ENCODE measurements around the gene WNK2.

The WNK2 gene

GRCh38 chr9:93183663-93184431 lies at the start of gene WNK2:
Gene WNK2, plus strand, starts transcription at chr9:93184139. Its CDS starts 791 bp downstream, at chr9:93184930.
- peak; percentile 19 for DNase-seq (ENCODE audit: low spot score)

GRCh38 chr9:93134740-93135444 lies 49.0 kb upstream of the WNK2 start:
- no peak for DNase-seq (ENCODE audit: low spot score)

GRCh38 chr9:93136011-93136440 lies 47.9 kb upstream of the WNK2 start:
- no peak for DNase-seq (ENCODE audit: low spot score)

GRCh38 chr9:93137362-93137761 lies 46.6 kb upstream of the WNK2 start:
- DNase-seq (ENCODE audit: low spot score): no peak

- DNase-seq (ENCODE audit: low spot score): peak; percentile 30
These were observed 45.7 kb upstream of the WNK2 start for GRCh38 chr9:93138171-93138764.

GRCh38 chr9:93139365-93140182 lies 44.4 kb upstream of the WNK2 start:
- no peak for DNase-seq (ENCODE audit: low spot score)

- DNase-seq (ENCODE audit: low spot score): no peak
These were observed 42.0 kb upstream of the WNK2 start for GRCh38 chr9:93141771-93142483.

GRCh38 chr9:93143830-93144530 lies 40.0 kb upstream of the WNK2 start:
- DNase-seq (ENCODE audit: low spot score): no peak

GRCh38 chr9:93146696-93147095 lies 37.2 kb upstream of the WNK2 start:
- DNase-seq (ENCODE audit: low spot score): peak; percentile 38

GRCh38 chr9:93147632-93148031 lies 36.3 kb upstream of the WNK2 start:
- no peak for DNase-seq (ENCODE audit: low spot score)

GRCh38 chr9:93148721-93149120 lies 35.2 kb upstream of the WNK2 start:
- DNase-seq (ENCODE audit: low spot score): no peak

- DNase-seq (ENCODE audit: low spot score): no peak
These were observed 34.6 kb upstream of the WNK2 start for GRCh38 chr9:93149361-93149760.

GRCh38 chr9:93151097-93151784 lies 32.7 kb upstream of the WNK2 start:
- no peak for DNase-seq (ENCODE audit: low spot score)

GRCh38 chr9:93154293-93154903 lies 29.5 kb upstream of the WNK2 start:
- peak; percentile 36 for DNase-seq (ENCODE audit: low spot score)

- DNase-seq (ENCODE audit: low spot score): no peak
These were observed 28.0 kb upstream of the WNK2 start for GRCh38 chr9:93155716-93156474.

- no peak for DNase-seq (ENCODE audit: low spot score)
These were observed 27.4 kb upstream of the WNK2 start for GRCh38 chr9:93156475-93157008.

GRCh38 chr9:93159601-93160471 lies 24.1 kb upstream of the WNK2 start:
- peak; percentile 82 for DNase-seq (ENCODE audit: low spot score)
